ENCODE data around the gene MAMDC2.
A peak's percentile ranks its signal among the peaks of the same experiment; 100 is the strongest.

MAMDC2 gene

GRCh38 chr9:70257502-70257901, 213.9 kb downstream of the MAMDC2 start:
- TF ChIP-seq, protein P1, sequence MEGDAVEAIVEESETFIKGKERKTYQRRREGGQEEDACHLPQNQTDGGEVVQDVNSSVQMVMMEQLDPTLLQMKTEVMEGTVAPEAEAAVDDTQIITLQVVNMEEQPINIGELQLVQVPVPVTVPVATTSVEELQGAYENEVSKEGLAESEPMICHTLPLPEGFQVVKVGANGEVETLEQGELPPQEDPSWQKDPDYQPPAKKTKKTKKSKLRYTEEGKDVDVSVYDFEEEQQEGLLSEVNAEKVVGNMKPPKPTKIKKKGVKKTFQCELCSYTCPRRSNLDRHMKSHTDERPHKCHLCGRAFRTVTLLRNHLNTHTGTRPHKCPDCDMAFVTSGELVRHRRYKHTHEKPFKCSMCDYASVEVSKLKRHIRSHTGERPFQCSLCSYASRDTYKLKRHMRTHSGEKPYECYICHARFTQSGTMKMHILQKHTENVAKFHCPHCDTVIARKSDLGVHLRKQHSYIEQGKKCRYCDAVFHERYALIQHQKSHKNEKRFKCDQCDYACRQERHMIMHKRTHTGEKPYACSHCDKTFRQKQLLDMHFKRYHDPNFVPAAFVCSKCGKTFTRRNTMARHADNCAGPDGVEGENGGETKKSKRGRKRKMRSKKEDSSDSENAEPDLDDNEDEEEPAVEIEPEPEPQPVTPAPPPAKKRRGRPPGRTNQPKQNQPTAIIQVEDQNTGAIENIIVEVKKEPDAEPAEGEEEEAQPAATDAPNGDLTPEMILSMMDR (IDR thresholded peaks at IDR 0.05; ENCODE audit: low read depth, low read length), result no peak
- H3K4me3 ChIP-seq (replicated peaks in 1 of 2; ENCODE audit: low read depth in 2 of 2, low read length in 2 of 2), result peak overlapping the region in 1 of 2 donors; percentile 89
- peak in 1 of 2 donors; percentile 11 for DNase-seq (ENCODE audit: low read depth in 2 of 2)

DNA sequence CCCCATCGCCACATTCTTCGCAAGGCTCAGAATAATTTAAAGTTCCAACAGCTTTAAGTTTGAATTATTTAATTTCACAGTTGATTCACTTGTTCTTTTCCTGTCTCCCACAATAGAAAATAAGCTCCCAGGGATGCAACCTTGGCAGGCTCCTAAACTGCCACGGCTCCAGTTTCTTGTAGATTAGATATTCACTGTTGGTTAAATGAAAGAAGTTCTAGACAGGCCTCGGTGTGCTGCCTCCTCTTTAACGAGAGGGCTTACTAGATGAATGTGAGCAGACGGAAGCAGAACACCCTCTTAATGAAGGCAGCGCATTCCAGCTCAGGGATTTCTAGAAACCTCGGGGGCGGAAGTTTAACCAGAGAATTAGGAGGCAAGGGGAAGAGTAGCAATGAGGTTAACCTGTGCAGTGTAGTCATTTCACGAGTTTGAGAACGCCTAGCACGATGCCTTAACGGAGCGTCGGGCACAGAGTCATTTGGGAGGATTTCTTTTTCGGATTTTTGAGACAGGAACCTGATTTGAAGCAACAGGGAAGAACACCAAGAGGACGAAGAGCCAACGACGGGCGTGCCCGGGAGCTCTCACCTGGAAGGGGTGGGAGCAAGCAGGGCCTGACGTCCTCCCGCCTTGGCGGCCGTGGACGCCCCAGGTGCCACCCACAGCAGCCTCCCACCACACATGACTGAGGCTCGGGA, 214.5 kb downstream of the MAMDC2 start:
- TF ChIP-seq, protein P1 (IDR thresholded peaks at IDR 0.05; ENCODE audit: low read depth, low read length), result no peak
- H3K4me3 ChIP-seq (replicated peaks in 1 of 2; ENCODE audit: low read depth in 2 of 2, low read length in 2 of 2), result peak overlapping the region; percentile 74 to 89
- peak; percentile 58 for DNase-seq (ENCODE audit: low read depth in 2 of 2)

DNA sequence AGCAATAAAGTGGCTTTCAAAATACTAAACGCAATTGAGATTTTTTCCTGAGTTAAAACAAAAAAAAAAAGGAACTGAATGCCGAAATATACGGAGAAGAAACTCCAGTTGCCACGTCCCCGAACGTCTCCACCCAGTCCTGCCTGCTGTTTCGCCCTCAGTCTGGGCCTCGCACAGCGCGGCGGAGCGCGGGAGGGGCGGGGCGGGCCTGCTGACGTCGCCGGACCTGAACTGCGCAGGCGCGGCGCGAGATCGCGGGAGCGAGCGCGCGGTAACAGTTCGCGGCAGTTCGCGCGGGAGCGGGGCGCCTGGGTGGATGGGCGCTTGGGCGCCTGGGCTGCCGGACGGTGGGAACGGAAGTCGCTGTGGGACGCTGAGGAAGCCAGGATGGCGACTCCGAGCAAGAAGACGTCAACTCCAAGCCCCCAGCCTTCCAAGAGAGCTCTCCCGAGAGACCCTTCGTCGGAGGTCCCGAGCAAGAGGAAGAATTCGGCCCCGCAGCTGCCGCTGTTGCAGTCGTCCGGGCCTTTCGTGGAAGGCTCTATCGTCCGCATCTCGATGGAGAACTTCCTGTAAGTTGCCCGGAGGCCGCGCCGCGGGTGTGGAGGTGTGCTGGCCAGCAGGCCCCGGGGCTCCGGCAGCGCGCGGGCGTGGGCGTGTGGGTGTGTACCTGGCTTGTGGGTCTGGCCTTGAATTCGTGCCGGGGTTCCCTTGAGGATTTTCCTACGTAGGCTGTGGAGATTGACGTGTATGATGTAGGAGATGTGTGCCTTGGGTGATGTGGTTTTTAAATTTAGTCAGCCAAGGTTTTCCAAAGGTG, 215.3 kb downstream of the MAMDC2 start, which contains the start of gene SMC5:
Gene SMC5 (plus strand): TSS at position 287 of the 820 bp plus-strand sequence. CDS start 101 bp downstream, at position 388.
- TF ChIP-seq, protein P1 (IDR thresholded peaks at IDR 0.05; ENCODE audit: low read depth, low read length), result no peak
- H3K4me3 ChIP-seq (replicated peaks in 1 of 2; ENCODE audit: low read depth in 2 of 2, low read length in 2 of 2), result peak within 1 kb of the TSS; percentile 74 to 89
- peak; percentile 93 to 96 for DNase-seq (ENCODE audit: low read depth in 2 of 2)

- no peak for DNase-seq (ENCODE audit: low read depth in 2 of 2)
- TF ChIP-seq, protein P1 (IDR thresholded peaks at IDR 0.05; ENCODE audit: low read depth, low read length), result no peak
- peak overlapping the region; percentile 74 to 89 for H3K4me3 ChIP-seq (replicated peaks in 1 of 2; ENCODE audit: low read depth in 2 of 2, low read length in 2 of 2)
These were observed 215.8 kb downstream of the MAMDC2 start for GRCh38 chr9:70259512-70259802.

DNA sequence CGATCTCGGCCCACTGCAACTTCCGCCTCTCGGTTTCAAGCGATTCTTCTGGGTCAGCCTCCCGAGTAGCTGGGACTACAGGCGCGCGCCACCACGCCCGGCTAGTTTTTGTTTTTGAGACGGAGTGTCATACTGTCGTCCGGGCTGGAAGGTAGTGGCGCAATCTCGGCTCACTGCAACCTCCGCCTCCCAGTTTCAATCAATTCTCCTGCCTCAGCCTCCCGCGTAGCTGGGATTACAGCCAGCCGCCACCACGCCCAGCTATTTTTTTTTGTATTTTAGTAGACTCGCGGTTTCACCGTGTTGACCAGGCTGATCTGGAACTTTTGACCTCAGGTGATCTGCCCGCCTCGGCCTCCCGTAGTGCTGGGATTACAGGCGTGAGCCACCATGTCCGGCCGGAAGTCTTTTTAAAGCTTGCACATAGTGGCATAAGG, 216.4 kb downstream of the MAMDC2 start:
- DNase-seq (ENCODE audit: low read depth in 2 of 2), result no peak
- H3K4me3 ChIP-seq (replicated peaks in 1 of 2; ENCODE audit: low read depth in 2 of 2, low read length in 2 of 2), result peak overlapping the region; percentile 74 to 89
- TF ChIP-seq, protein P1 (IDR thresholded peaks at IDR 0.05; ENCODE audit: low read depth, low read length), result no peak

- TF ChIP-seq, protein P1 (IDR thresholded peaks at IDR 0.05; ENCODE audit: low read depth, low read length), result no peak
- no peak for DNase-seq (ENCODE audit: low read depth in 2 of 2)
- no peak overlapping the region for H3K4me3 ChIP-seq (replicated peaks in 1 of 2; ENCODE audit: low read depth in 2 of 2, low read length in 2 of 2)
These were observed 217.0 kb downstream of the MAMDC2 start for GRCh38 chr9:70260606-70261005.
